H1 (cell line): ENCODE data around the gene SLC15A4. TPM values are rescaled to one million over a fixed set of nuclear protein-coding genes. Genes with fewer than 3 reads are reported as not detected.

ENCODE experiments used
- CTCF ChIA-PET: fragments of 300-600 bp; sonication (Branson Sonifier 250); formaldehyde crosslinking; loops from one replicate; lab custom pipeline; 2021; ENCODE audit not compliant: partially characterized antibody; lab: Charles Lee
- POLR2A ChIA-PET: fragments of 300-600 bp; sonication (Branson Sonifier 250); formaldehyde crosslinking; loops from one replicate; lab custom pipeline; 2021; ENCODE audit warnings: inconsistent platforms; ENCODE audit not compliant: partially characterized antibody; lab: Charles Lee
- DNase-seq, 2 experiments: peaks; one replicate each; pipeline versions ENCODE4 v3.0.0 to v3.0.0-alpha.2; 2010 to 2022; ENCODE audit warnings: low spot score in 2 of 2, low read depth in 1 of 2, mixed read lengths in 1 of 2
- FAIRE-seq: peaks from 2 replicates; lab custom pipeline; 2011; peaks lifted over from hg19 to GRCh38; lab: Jason Lieb, UNC
- H2AFZ ChIP-seq: 2 replicates; pipeline ENCODE4 v1.8.1; 2012; ENCODE audit warnings: low read length, inconsistent platforms
- H2AK5ac ChIP-seq: 2 replicates; pipeline ENCODE4 v1.6.1; 2013; ENCODE audit warnings: low read depth, low read length
- H2BK120ac ChIP-seq: replicated peaks from 2 replicates; pipeline ENCODE3; 2013; ENCODE audit warnings: low read depth, low read length, inconsistent platforms
- H2BK12ac ChIP-seq: 2 replicates; pipeline ENCODE4 v1.6.1; 2013; ENCODE audit warnings: low read depth, low read length
- H2BK15ac ChIP-seq: 2 replicates; pipeline ENCODE4 v1.6.1; 2013; ENCODE audit warnings: low read length
- H2BK20ac ChIP-seq: 2 replicates; pipeline ENCODE4 v1.6.1; 2013; ENCODE audit warnings: low read length
- H2BK5ac ChIP-seq: 2 replicates; pipeline ENCODE4 v1.6.1; 2013; ENCODE audit warnings: low read depth, low read length
- H3K14ac ChIP-seq: 2 replicates; pipeline ENCODE4 v1.6.1; 2013; ENCODE audit warnings: inconsistent platforms; ENCODE audit not compliant: insufficient read length
- H3K18ac ChIP-seq: 2 replicates; pipeline ENCODE4 v1.6.1; 2013; ENCODE audit warnings: low read length; ENCODE audit errors: extremely low read depth
- H3K23ac ChIP-seq: 2 replicates; pipeline ENCODE4 v1.6.1; 2013; ENCODE audit warnings: inconsistent platforms; ENCODE audit not compliant: insufficient read length
- H3K23me2 ChIP-seq: 2 replicates; pipeline ENCODE4 v1.6.1; 2013; ENCODE audit warnings: low read depth, low read length
- H3K27ac ChIP-seq: 2 replicates; pipeline ENCODE4 v1.6.1; 2011; ENCODE audit warnings: low read depth, low read length, inconsistent platforms
- H3K27me3 ChIP-seq, 4 experiments: replicated peaks in 1 of 4; 1 replicate in 1 of 4; 2 replicates in 3 of 4; pipeline versions ENCODE4 v1.6.1 to v1.8.1; 2011 to 2013; ENCODE audit warnings: low read length in 3 of 4, mild to moderate bottlenecking in 3 of 4, inconsistent platforms in 2 of 4, mixed read lengths in 2 of 4, moderate library complexity in 1 of 4; ENCODE audit not compliant: control insufficient read depth in 3 of 4, insufficient read depth in 3 of 4; ENCODE audit errors: extremely low read depth in 1 of 4
- H3K36me3 ChIP-seq, 4 experiments: 2 replicates each; pipeline versions ENCODE4 v1.6.1 to v1.8.1; 2011 to 2013; ENCODE audit warnings: mild to moderate bottlenecking in 4 of 4, low read length in 3 of 4, moderate library complexity in 2 of 4, control low read depth in 1 of 4, inconsistent platforms in 1 of 4; ENCODE audit not compliant: insufficient read depth in 4 of 4, control insufficient read depth in 2 of 4
- H3K4ac ChIP-seq: replicated peaks from 2 replicates; pipeline ENCODE3; 2013; ENCODE audit warnings: low read length, low read depth, mixed read lengths, inconsistent platforms; ENCODE audit not compliant: insufficient read length
- H3K4me1 ChIP-seq, 4 experiments: replicated peaks in 1 of 4; 1 replicate in 1 of 4; 2 replicates in 3 of 4; pipeline versions ENCODE4 v1.6.1 to v1.8.1; 2011 to 2013; ENCODE audit warnings: low read length in 3 of 4, inconsistent platforms in 2 of 4, mixed read lengths in 1 of 4; ENCODE audit not compliant: insufficient read depth in 4 of 4, control insufficient read depth in 3 of 4
- H3K4me2 ChIP-seq, 2 experiments: 2 replicates each; pipeline versions ENCODE4 v1.6.1 to v1.8.1; 2011 to 2013; ENCODE audit warnings: low read depth in 2 of 2, low read length in 2 of 2, control low read depth in 1 of 2, inconsistent platforms in 1 of 2, mild to moderate bottlenecking in 1 of 2; ENCODE audit not compliant: insufficient read depth in 1 of 2
- H3K4me3 ChIP-seq, 4 experiments: fragments of 200-600, 300-600 bp in 1 of 4; sonication (generic), shearing (Covaris generic), sonication (Bioruptor Twin) in 1 of 4; 2 replicates each; pipeline versions ENCODE4 v1.5.1 to v1.8.1; 2011 to 2016; ENCODE audit warnings: low read length in 4 of 4, low read depth in 3 of 4, control low read depth in 2 of 4, inconsistent platforms in 2 of 4, mild to moderate bottlenecking in 2 of 4, mixed read lengths in 1 of 4, moderate library complexity in 1 of 4; ENCODE audit not compliant: insufficient read depth in 2 of 4; ENCODE audit errors: extremely low read depth in 1 of 4
- H3K56ac ChIP-seq: replicated peaks from 2 replicates; pipeline ENCODE3; 2013; ENCODE audit warnings: low read depth, mild to moderate bottlenecking, mixed read lengths, low read length, inconsistent platforms; ENCODE audit not compliant: insufficient read length
- H3K79me1 ChIP-seq: 2 replicates; pipeline ENCODE4 v1.6.1; 2013; ENCODE audit warnings: low read depth, low read length, control low read depth
- H3K79me2 ChIP-seq, 2 experiments: 2 replicates each; pipeline versions ENCODE4 v1.6.1 to v1.8.1; 2012 to 2013; ENCODE audit warnings: low read length in 2 of 2, mild to moderate bottlenecking in 2 of 2, inconsistent platforms in 1 of 2; ENCODE audit not compliant: insufficient read depth in 2 of 2, control insufficient read depth in 1 of 2
- H3K9ac ChIP-seq, 4 experiments: replicated peaks in 1 of 4; 1 replicate in 1 of 4; 2 replicates in 3 of 4; pipeline versions ENCODE4 v1.6.1 to v1.8.1; 2011 to 2013; ENCODE audit warnings: low read depth in 3 of 4, low read length in 3 of 4, control low read depth in 2 of 4, mild to moderate bottlenecking in 2 of 4, moderate library complexity in 2 of 4, inconsistent platforms in 1 of 4; ENCODE audit errors: extremely low read depth in 1 of 4
- H3K9me3 ChIP-seq, 2 experiments: 2 replicates each; pipeline versions ENCODE4 v1.6.1 to v1.8.1; 2012 to 2013; ENCODE audit warnings: mild to moderate bottlenecking in 2 of 2, moderate library complexity in 2 of 2, control low read depth in 1 of 2, inconsistent platforms in 1 of 2, low read depth in 1 of 2, low read length in 1 of 2, mixed read lengths in 1 of 2; ENCODE audit not compliant: insufficient read depth in 2 of 2
- H4K20me1 ChIP-seq, 2 experiments: replicated peaks in 1 of 2; 2 replicates each; pipeline versions ENCODE3 to v1.8.1; 2011 to 2013; ENCODE audit warnings: inconsistent platforms in 2 of 2, low read length in 2 of 2, mild to moderate bottlenecking in 1 of 2; ENCODE audit not compliant: insufficient read depth in 2 of 2, control insufficient read depth in 1 of 2
- H4K5ac ChIP-seq: 2 replicates; pipeline ENCODE4 v1.6.1; 2013; ENCODE audit warnings: low read length, low read depth, mixed read lengths, inconsistent platforms; ENCODE audit not compliant: insufficient read length
- H4K8ac ChIP-seq: 2 replicates; pipeline ENCODE4 v1.8.0; 2013; ENCODE audit warnings: mild to moderate bottlenecking, moderate library complexity, low read length, inconsistent platforms; ENCODE audit not compliant: insufficient read depth; ENCODE audit errors: extremely low read depth
- H4K91ac ChIP-seq: replicated peaks from 2 replicates; pipeline ENCODE3; 2013; ENCODE audit warnings: low read length, mixed read lengths, inconsistent platforms; ENCODE audit not compliant: insufficient read length
- ATF3 ChIP-seq: IDR thresholded peaks from 2 replicates; pipeline ENCODE4 v1.6.1; 2011; ENCODE audit warnings: low read depth, mild to moderate bottlenecking, low read length; ENCODE audit not compliant: insufficient read depth
- BRCA1 ChIP-seq: IDR thresholded peaks from 2 replicates; pipeline ENCODE4 v1.6.1; 2012; ENCODE audit warnings: low read depth, low read length, improper control_type of control experiment
- EGR1 ChIP-seq: IDR thresholded peaks from 2 replicates; pipeline ENCODE4 v1.6.1; 2011; ENCODE audit warnings: low read depth, low read length, borderline replicate concordance
- KDM4A ChIP-seq: IDR thresholded peaks from one replicate; pipeline ENCODE4 v1.7.1; 2012; ENCODE audit warnings: low read depth, mild to moderate bottlenecking, moderate library complexity, low read length, inconsistent platforms; ENCODE audit not compliant: severe bottlenecking
- POU5F1 ChIP-seq: IDR thresholded peaks from 2 replicates; pipeline ENCODE4 v1.6.1; 2011; ENCODE audit warnings: low read depth, mild to moderate bottlenecking, low read length, moderate library complexity
- RAD21 ChIP-seq, 2 experiments: IDR thresholded peaks in 1 of 2; conservative IDR thresholded peaks in 1 of 2; 2 replicates each; pipeline ENCODE4 v1.6.1; 2011; ENCODE audit warnings: low read depth in 2 of 2, low read length in 2 of 2, improper control_type of control experiment in 1 of 2, inconsistent platforms in 1 of 2, mild to moderate bottlenecking in 1 of 2, moderate library complexity in 1 of 2
- SAP30 ChIP-seq: fragments of 300-600 bp; sonication (generic); IDR thresholded peaks from 2 replicates; pipeline ENCODE4 v1.7.1; 2012; ENCODE audit warnings: low read length, moderate library complexity, mild to moderate bottlenecking, inconsistent platforms; ENCODE audit not compliant: insufficient read depth, insufficient replicate concordance
- SP2 ChIP-seq: IDR thresholded peaks from 2 replicates; pipeline ENCODE4 v1.6.1; 2012; ENCODE audit warnings: mild to moderate bottlenecking, low read length, inconsistent platforms
- whole genome bisulfite sequencing, 2 experiments: shearing (Covaris generic) in 1 of 2; methylation state at CpG; one replicate each; pipeline versions ENCODE4 v1.1.6 to v1.1.7; 2013 to 2015; ENCODE audit warnings: low lambda C conversion rate in 2 of 2, mixed read lengths in 2 of 2, inconsistent platforms in 1 of 2, low coverage in 1 of 2, missing lambda C conversion rate in 1 of 2; ENCODE audit not compliant: insufficient replicate concordance in 2 of 2, insufficient coverage in 1 of 2, insufficient read length in 1 of 2; ENCODE audit errors: extremely low coverage in 1 of 2, missing lambda C conversion rate in 1 of 2; 5-methylcytosine and 5-hydroxymethylcytosine counted together
- polyA plus RNA-seq, 7 experiments: library from polyadenylated mRNA; depleted of rRNA in 3 of 7; stranded (reverse) in 5 of 7; unstranded in 2 of 7; fragments of >200 nt in 5 of 7; fragments of 200-250 nt in 2 of 7; gene quantifications; 1 replicate in 5 of 7; 2 replicates in 1 of 7; 4 replicates in 1 of 7; pipeline versions ENCODE4 v1.2.1 to v1.2.3, GENCODE V29; 2011 to 2013; ENCODE audit warnings: missing spikeins in 2 of 7, mixed read lengths in 2 of 7
- total RNA-seq: library from RNA; stranded (reverse); fragmentation: NEBNext Ultra II Directional; extraction: Animal tissue kit (Norgen Biotek cat#: 25700); gene quantifications from 2 replicates; pipeline ENCODE4 v1.2.1, GENCODE V29; 2021

The SLC15A4 gene
- total and polyA plus RNA-seq, 2 of the 8 experiments (the other 6 are each of a cell fraction or from before 2014, with no cell fraction given) = 22.7 to 26.6 TPM

GRCh38 chr12:128863957-128864356 is 40.2 kb upstream of the SLC15A4 start:
- no peak overlapping the region for H3K4ac ChIP-seq
- no peak overlapping the region for H3K4me2 ChIP-seq
- H3K23ac ChIP-seq = no peak overlapping the region
- no peak overlapping the region for H3K9ac ChIP-seq
- TF ChIP-seq RAD21 (IDR thresholded peaks at IDR 0.05 in 1 of 2, conservative IDR thresholded peaks at IDR 0.05 in 1 of 2; ENCODE audit: low read depth in 2 of 2, low read length in 2 of 2) = no peak
- no peak for TF ChIP-seq ATF3
- no peak for TF ChIP-seq SAP30
- no peak for TF ChIP-seq SP2
- no peak for TF ChIP-seq EGR1
- no peak for TF ChIP-seq POU5F1
- no peak for TF ChIP-seq KDM4A
- TF ChIP-seq BRCA1 = no peak
- no peaks in the 10 kb centered on the region for H3K79me2 ChIP-seq
- no peak overlapping the region for H3K18ac ChIP-seq
- H3K79me1 ChIP-seq = no peaks in the 10 kb centered on the region
- H3K4me1 ChIP-seq = no peaks in the 10 kb centered on the region
- H2BK12ac ChIP-seq = no peak overlapping the region
- DNase-seq (no peak), FAIRE-seq (no peak)
- no peak overlapping the region for H2BK20ac ChIP-seq
- H3K23me2 ChIP-seq = no peaks in the 10 kb centered on the region
- no peak overlapping the region for H2BK120ac ChIP-seq
- 95% methylated on average over 11 of the region's 11 CpGs; no CpG with 5 or more reads in 1 of the 2 experiments for WGBS, 2 experiments
- no peak overlapping the region for H4K8ac ChIP-seq
- no peaks in the 10 kb centered on the region for H3K9me3 ChIP-seq
- H2BK15ac ChIP-seq = no peak overlapping the region
- H3K27me3 ChIP-seq = no peaks in the 10 kb centered on the region
- no peak overlapping the region for H3K56ac ChIP-seq
- no peak overlapping the region for H2AFZ ChIP-seq
- ChIA-PET POLR2A (interaction anchor here (1.1 kb wide), 1 partner anchor 22 kb away, joined by 3 read pairs; no protein-coding TSS in a partner anchor), CTCF (no interaction called here)
- no peak overlapping the region for H3K27ac ChIP-seq
- H4K91ac ChIP-seq = no peak overlapping the region
- no peaks in the 10 kb centered on the region for H4K20me1 ChIP-seq
- H3K36me3 ChIP-seq = no peaks in the 10 kb centered on the region
- no peak overlapping the region for H4K5ac ChIP-seq
- no peak overlapping the region for H3K14ac ChIP-seq
- no peak overlapping the region for H2AK5ac ChIP-seq
- H3K4me3 ChIP-seq = no peak overlapping the region
- H2BK5ac ChIP-seq = no peak overlapping the region; the same call in 1 of the 2 replicates
